ENCODE measurements around the gene DMD.

DNA sequence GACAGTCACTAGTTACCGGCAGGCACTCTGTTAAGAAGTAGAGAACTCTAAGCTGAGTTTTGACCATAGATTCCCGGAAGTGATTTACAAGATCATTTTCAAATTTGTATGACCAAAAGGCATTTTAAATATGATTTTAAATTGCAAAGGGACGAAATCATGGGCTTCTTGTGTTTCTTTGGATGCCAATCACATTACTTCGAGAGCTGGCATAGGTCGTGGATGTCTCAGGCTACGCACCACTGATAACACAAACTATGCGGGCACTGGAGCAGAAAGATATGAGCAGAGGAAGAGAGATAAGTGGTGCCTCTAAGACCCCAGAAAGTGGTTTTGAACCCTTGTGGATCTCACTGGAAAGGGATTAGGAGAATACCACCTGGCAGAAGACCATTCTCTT lies 1845.3 kb downstream of the DMD start:
- TF ChIP-seq, protein P1, sequence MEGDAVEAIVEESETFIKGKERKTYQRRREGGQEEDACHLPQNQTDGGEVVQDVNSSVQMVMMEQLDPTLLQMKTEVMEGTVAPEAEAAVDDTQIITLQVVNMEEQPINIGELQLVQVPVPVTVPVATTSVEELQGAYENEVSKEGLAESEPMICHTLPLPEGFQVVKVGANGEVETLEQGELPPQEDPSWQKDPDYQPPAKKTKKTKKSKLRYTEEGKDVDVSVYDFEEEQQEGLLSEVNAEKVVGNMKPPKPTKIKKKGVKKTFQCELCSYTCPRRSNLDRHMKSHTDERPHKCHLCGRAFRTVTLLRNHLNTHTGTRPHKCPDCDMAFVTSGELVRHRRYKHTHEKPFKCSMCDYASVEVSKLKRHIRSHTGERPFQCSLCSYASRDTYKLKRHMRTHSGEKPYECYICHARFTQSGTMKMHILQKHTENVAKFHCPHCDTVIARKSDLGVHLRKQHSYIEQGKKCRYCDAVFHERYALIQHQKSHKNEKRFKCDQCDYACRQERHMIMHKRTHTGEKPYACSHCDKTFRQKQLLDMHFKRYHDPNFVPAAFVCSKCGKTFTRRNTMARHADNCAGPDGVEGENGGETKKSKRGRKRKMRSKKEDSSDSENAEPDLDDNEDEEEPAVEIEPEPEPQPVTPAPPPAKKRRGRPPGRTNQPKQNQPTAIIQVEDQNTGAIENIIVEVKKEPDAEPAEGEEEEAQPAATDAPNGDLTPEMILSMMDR (IDR thresholded peaks at IDR 0.05; ENCODE audit: insufficient read depth, low read depth, low read length), result no peak
- no peak for TF ChIP-seq EZH2 (IDR thresholded peaks at IDR 0.05; ENCODE audit: insufficient read depth, low read length)

All from astrocyte (in vitro differentiated cells and primary cell).